GM08714 (cell line): ENCODE results near the gene TBXAS1.

ENCODE experiments used
- H3K4me3 ChIP-seq: fragments of 200-500 bp; sonication (Bioruptor generic); 2 replicates; pipeline ENCODE4 v1.5.1; 2014; ENCODE audit warnings: mild to moderate bottlenecking, low read length, inconsistent platforms
- ZNF274 ChIP-seq: IDR thresholded peaks from 2 replicates; pipeline ENCODE4 v1.6.1; 2012; ENCODE audit warnings: mild to moderate bottlenecking, low read depth, low read length

TBXAS1 gene

DNA sequence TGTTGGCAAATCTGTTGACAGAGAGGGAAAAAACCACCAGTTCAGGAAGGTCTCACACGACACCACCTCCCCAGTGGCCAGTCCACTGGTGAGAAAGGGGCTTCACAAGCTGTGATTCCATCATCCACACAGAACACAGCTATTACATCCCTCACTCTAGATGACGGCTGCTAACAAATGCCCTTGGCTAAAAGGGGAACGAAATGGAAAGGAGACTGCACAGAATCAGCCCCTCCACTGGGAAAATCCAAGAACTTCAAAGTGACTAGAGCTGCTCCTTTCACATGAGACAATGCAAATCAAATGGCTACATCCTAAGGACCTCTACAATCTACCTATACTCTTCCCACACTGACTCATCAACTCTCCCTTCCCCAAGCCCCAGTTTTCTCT is 228.1 kb downstream of the TBXAS1 start:
- TF ChIP-seq ZNF274: no peak
- no peak overlapping the region for H3K4me3 ChIP-seq

DNA sequence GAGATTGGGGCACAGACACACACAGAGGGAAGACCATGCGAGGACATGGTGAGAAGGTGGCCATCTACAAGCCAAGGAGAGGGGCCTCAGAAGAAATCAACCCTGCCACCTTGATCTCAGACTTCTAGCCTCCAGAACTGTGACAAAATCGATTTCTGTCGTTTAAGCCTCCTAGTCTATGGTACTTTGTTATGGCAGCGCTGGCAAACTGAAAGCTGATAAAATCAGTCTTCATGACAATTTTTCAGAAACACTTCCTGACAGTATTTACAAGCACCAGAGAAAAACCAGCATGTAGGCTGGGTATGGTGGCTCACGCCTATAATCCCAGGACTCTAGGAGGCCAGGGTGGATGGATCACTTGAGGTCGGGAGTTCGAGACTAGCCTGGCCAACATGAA is 229.5 kb downstream of the TBXAS1 start:
- no peak overlapping the region for H3K4me3 ChIP-seq
- no peak for TF ChIP-seq ZNF274

GRCh38 chr7:140059273-140060242 is 230.5 kb downstream of the TBXAS1 start:
- H3K4me3 ChIP-seq: no peak overlapping the region
- no peak for TF ChIP-seq ZNF274

- no peak overlapping the region for H3K4me3 ChIP-seq
- no peak for TF ChIP-seq ZNF274
Observed at GRCh38 chr7:140060243-140060630, 231.2 kb downstream of the TBXAS1 start.

DNA sequence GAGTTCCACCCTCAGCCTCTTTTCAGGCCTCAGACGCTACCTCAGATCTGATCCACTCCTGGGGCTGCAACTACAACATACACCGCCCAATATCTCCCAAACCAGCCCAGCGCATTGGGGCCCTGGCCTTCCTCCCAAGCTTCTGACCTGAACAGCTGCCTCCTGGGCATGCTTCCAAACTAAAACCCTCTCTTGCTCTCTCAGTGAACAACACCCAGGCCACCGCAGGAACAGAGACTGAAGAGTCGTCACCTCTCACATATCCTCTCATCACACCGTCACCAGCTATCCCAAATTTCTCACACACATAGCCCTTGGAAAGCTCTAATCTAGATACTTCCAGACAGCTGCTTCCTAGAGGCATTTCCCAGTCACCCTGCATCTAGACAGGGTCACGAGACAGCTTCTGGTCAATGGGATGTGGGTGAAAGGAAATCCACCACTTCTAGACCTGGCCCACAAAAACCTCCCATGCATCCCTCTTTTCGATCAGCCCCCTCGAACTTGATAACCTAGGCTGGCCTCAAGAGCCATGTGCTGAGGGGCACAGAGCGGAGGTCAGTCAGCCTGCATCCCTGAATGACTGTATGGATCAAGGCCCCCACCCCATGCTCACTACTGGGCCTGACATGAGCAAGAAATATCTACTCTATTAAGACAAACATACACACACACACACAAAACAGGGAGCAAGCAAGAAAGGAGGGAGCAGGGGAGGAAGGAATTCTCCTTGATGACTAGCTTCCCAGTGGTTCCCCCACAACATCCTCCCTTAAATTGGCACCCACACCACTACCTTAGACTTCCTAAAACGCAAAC is 231.9 kb downstream of the TBXAS1 start:
- no peak for TF ChIP-seq ZNF274
- peak overlapping the region; percentile 86; the same call in 1 of the 2 replicates for H3K4me3 ChIP-seq

DNA sequence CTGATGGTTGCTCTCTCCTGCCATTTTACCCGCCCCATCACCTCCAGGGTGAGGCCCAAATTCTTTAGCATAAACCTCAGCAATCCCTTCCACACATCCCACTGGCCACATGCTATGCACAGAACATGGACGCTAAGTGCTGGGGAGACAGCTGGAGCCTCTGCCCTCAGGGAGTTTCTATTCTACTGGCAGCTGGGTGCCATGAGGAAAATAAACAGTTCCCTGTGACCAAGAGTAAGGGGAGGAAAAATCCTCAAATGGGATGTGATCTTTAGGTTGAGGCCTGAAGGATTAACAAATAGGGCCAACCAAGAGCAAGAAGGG is 232.5 kb downstream of the TBXAS1 start:
- peak overlapping the region; percentile 86; the same call in 1 of the 2 replicates for H3K4me3 ChIP-seq

DNA sequence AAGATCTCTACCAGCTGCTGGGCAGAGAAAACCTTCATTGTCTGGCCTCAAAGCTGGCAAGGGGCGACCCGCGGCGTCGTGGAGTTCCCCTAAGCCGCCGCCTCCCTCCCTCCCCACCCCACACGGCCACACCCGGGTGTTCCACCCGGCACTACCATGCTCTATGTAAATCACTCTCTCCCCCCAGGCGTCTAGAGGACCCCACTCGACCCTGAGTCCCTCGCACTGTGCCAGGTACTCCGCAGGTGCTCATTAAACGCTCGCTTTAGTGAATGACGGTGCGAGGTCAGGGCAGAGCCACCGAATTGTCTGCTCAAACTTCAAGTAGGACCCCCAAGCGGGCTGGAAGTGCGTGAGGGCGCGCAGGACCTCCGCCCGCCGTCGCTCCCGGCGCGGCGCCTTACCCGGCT is 233.1 kb downstream of the TBXAS1 start:
- no peak for TF ChIP-seq ZNF274
- H3K4me3 ChIP-seq: peak overlapping the region; percentile 86

More for the DNA sequence above, 232.5 kb downstream of the TBXAS1 start:
- no peak for TF ChIP-seq ZNF274

DNA sequence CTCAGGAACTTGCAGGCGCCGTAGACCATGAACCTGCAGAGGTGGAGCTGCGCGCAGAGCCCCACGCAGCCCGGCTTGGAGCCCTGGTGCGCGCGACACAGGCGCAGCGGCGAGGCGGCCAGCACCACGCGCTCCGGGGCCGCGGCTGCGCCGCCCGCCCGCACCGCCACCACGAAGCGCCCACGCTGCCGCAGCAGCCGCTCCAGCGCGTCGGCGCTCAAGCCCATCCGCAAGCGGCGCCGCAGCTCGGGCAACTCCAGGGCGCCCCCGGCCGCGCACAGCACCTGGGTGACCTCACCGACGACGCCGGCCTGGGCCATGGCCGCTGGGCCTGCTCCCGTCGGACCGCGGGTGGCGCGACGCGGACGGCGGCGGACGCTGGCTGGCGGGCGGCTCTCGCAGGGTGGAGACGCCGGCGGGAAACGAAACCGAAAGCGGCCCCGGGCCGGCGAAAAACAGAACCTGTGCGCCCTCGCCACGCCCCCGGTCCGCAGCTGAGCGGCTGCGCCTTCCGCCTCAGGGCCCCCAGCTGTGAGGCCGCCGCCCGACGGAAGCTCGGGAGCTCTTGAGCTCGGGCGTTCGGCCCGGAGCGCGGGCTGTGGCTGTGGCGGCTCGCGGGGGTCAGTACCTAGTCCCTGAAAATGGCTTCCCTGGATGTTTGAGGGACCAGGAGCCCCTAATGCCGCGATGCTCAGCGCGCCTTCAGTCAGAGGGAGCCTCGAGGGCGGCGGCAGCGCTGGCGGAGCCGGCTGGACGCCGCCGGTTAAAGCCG is 233.7 kb downstream of the TBXAS1 start, which contains the start of gene PARP12:
PARP12 (minus strand) TSS at position 424 of the 772 bp plus-strand sequence; CDS start at position 320, 104 bp downstream.
- TF ChIP-seq ZNF274: no peak
- H3K4me3 ChIP-seq: peak within 1 kb of the TSS; percentile 86

DNA sequence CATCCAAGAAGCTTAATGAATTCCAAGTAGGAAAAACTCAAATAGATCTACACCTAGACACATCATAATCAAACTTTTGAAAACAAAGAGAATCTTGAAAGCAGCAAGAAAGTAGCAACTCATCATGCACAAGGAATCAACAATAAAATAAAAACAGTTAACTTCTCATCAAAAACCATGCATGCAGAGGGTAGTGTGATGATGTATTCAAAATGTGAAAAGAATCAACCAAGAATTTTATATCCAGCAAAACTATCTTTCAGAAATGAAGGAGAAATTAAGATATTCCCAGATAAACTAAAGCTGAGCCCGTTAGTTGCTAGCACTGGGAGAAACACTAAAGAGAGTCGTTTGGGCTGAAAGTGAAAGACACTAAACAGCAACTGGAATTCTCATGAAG is 238.0 kb downstream of the TBXAS1 start:
- no peak for TF ChIP-seq ZNF274
- H3K4me3 ChIP-seq: no peak overlapping the region

DNA sequence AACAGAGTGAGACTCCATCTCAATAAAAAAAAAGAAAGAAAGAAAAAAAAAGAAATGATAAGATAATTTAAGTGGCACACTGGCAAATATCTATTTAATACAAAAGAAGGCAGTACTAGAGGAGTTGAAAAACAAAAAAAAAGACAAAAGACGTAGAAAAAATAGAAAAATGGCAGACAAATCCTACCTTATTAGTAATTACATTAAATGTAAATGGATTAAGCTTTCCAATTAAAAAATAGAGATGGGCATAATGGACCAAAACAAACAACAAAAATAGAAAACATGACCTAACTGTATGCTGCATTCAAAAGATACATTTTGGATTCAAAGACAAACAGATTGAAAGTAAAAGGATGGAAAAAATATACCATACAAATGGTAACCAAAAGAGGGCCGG is 239.0 kb downstream of the TBXAS1 start:
- TF ChIP-seq ZNF274: no peak

GRCh38 chr7:140069298-140069949 is 240.4 kb downstream of the TBXAS1 start:
- no peak for TF ChIP-seq ZNF274
- H3K4me3 ChIP-seq: no peak overlapping the region

More for the DNA sequence above, 239.0 kb downstream of the TBXAS1 start:
- no peak overlapping the region for H3K4me3 ChIP-seq
